IMR-90 (cell line): ENCODE data around the gene POFUT1. TPM values are rescaled to one million over a fixed set of nuclear protein-coding genes. Genes with fewer than 3 reads are reported as not detected.

Experiments
- ATAC-seq: fragments of 200-7000 bp; cut with Tn5 transposase; 2 replicates; pipeline ENCODE4 v1.9.1; 2020; ENCODE audit warnings: low read depth, mild to moderate bottlenecking, moderate library complexity
- BruUV-seq: library from RNA; stranded (reverse); fragments of 400-500 nt; replicated peaks from 2 replicates; lab custom pipeline; 2021; lab: Mats Ljungman, UMichigan
- CTCF ChIA-PET: fragments of 300-600 bp; formaldehyde crosslinking; extraction: SDS; loops from one replicate; lab custom pipeline; 2021; ENCODE audit warnings: antibody characterized with exemption; lab: Yijun Ruan, JAX
- POLR2A ChIA-PET: fragments of 300-600 bp; sonication (Branson Sonifier 250); formaldehyde crosslinking; loops from one replicate; lab custom pipeline; 2022; ENCODE audit warnings: antibody characterized with exemption; ENCODE audit not compliant: unreplicated experiment; lab: Charles Lee
- DNase-seq: peaks from one replicate; pipeline ENCODE4 v3.0.0; 2013
- H2AFZ ChIP-seq: replicated peaks from 2 replicates; pipeline ENCODE3; 2013; ENCODE audit warnings: low read length, mild to moderate bottlenecking; ENCODE audit not compliant: poor library complexity
- H2AK5ac ChIP-seq: 2 replicates; pipeline ENCODE4 v1.6.1; 2013; ENCODE audit warnings: low read depth, low read length, inconsistent platforms
- H2AK9ac ChIP-seq: replicated peaks from 2 replicates; pipeline ENCODE3; 2013; ENCODE audit warnings: mild to moderate bottlenecking, low read depth, low read length, moderate library complexity; ENCODE audit not compliant: poor library complexity
- H2BK120ac ChIP-seq: 2 replicates; pipeline ENCODE4 v1.6.1; 2013; ENCODE audit warnings: low read depth, low read length, inconsistent platforms
- H2BK15ac ChIP-seq: 3 replicates; pipeline ENCODE4 v1.6.1; 2013; ENCODE audit warnings: low read depth, low read length, inconsistent platforms
- H2BK20ac ChIP-seq: 2 replicates; pipeline ENCODE4 v1.6.1; 2013; ENCODE audit warnings: low read depth, mild to moderate bottlenecking, inconsistent platforms, low read length, moderate library complexity
- H2BK5ac ChIP-seq: 2 replicates; pipeline ENCODE4 v1.6.1; 2013; ENCODE audit warnings: mild to moderate bottlenecking, low read depth, low read length, inconsistent platforms; ENCODE audit not compliant: poor library complexity, severe bottlenecking
- H3K14ac ChIP-seq: replicated peaks from 2 replicates; pipeline ENCODE4 v1.6.1; 2013; ENCODE audit warnings: low read depth, low read length, inconsistent platforms
- H3K18ac ChIP-seq: 2 replicates; pipeline ENCODE4 v1.6.1; 2013; ENCODE audit warnings: low read depth, low read length, control low read depth
- H3K23ac ChIP-seq: 2 replicates; pipeline ENCODE4 v1.6.1; 2013; ENCODE audit warnings: low read depth, low read length, inconsistent platforms
- H3K27ac ChIP-seq: 2 replicates; pipeline ENCODE4 v1.5.1; 2013; ENCODE audit warnings: mild to moderate bottlenecking, control low read depth, low read length; ENCODE audit not compliant: insufficient read depth
- H3K27me3 ChIP-seq: 2 replicates; pipeline ENCODE4 v1.6.1; 2013; ENCODE audit warnings: low read length; ENCODE audit not compliant: control insufficient read depth, insufficient read depth
- H3K36me3 ChIP-seq: 2 replicates; pipeline ENCODE4 v1.6.1; 2013; ENCODE audit warnings: low read length, mixed read lengths; ENCODE audit not compliant: control insufficient read depth, insufficient read depth
- H3K4ac ChIP-seq: 2 replicates; pipeline ENCODE4 v1.6.1; 2013; ENCODE audit warnings: low read depth, low read length, inconsistent platforms
- H3K4me1 ChIP-seq: 2 replicates; pipeline ENCODE4 v1.6.1; 2013; ENCODE audit warnings: low read length, mixed read lengths; ENCODE audit not compliant: control insufficient read depth, insufficient read depth
- H3K4me2 ChIP-seq: 2 replicates; pipeline ENCODE4 v1.6.1; 2013; ENCODE audit warnings: low read depth, mild to moderate bottlenecking, control low read depth, low read length, moderate library complexity
- H3K4me3 ChIP-seq: 2 replicates; pipeline ENCODE4 v1.5.1; 2013; ENCODE audit warnings: low read depth, mild to moderate bottlenecking, control low read depth, low read length, moderate library complexity; ENCODE audit not compliant: insufficient read depth
- H3K56ac ChIP-seq: 2 replicates; pipeline ENCODE4 v1.6.1; 2013; ENCODE audit warnings: low read length, inconsistent platforms; ENCODE audit not compliant: insufficient read depth; ENCODE audit errors: extremely low read depth
- H3K79me1 ChIP-seq, 2 experiments: 2 replicates each; pipeline ENCODE4 v1.6.1; 2013; ENCODE audit warnings: low read length in 2 of 2, inconsistent platforms in 1 of 2, low read depth in 1 of 2
- H3K9ac ChIP-seq: 2 replicates; pipeline ENCODE4 v1.6.1; 2013; ENCODE audit warnings: low read depth, low read length, control low read depth
- H3K9me1 ChIP-seq: 2 replicates; pipeline ENCODE4 v1.6.1; 2013; ENCODE audit warnings: low read length, inconsistent platforms; ENCODE audit not compliant: insufficient read depth
- H3K9me3 ChIP-seq: 2 replicates; pipeline ENCODE4 v1.6.1; 2013; ENCODE audit warnings: low read length; ENCODE audit not compliant: control insufficient read depth, insufficient read depth
- H4K20me1 ChIP-seq: 2 replicates; pipeline ENCODE4 v1.6.1; 2013; ENCODE audit warnings: low read length, inconsistent platforms; ENCODE audit not compliant: insufficient read depth
- H4K5ac ChIP-seq: 2 replicates; pipeline ENCODE4 v1.6.1; 2013; ENCODE audit warnings: mild to moderate bottlenecking, low read depth, low read length, control low read depth
- H4K8ac ChIP-seq, 2 experiments: 2 replicates each; pipeline ENCODE4 v1.6.1; 2013; ENCODE audit warnings: low read depth in 2 of 2, low read length in 2 of 2, control low read depth in 1 of 2, inconsistent platforms in 1 of 2
- H4K91ac ChIP-seq: 2 replicates; pipeline ENCODE4 v1.6.1; 2013; ENCODE audit warnings: low read depth, low read length, inconsistent platforms; ENCODE audit not compliant: insufficient read depth
- BHLHE40 ChIP-seq: fragments of 150-350 bp; IDR thresholded peaks from 2 replicates; pipeline ENCODE4 v1.6.1; 2016; ENCODE audit warnings: mild to moderate bottlenecking, low read depth, low read length
- CTCF ChIP-seq: conservative IDR thresholded peaks from 2 replicates; pipeline ENCODE4 v1.5.1; 2012; ENCODE audit warnings: mild to moderate bottlenecking, low read depth, low read length, improper control_type of control experiment
- ELK1 ChIP-seq: fragments of 150-350 bp; IDR thresholded peaks from 2 replicates; pipeline ENCODE4 v1.6.1; 2016; ENCODE audit warnings: low read depth, mild to moderate bottlenecking, low read length, moderate library complexity, borderline replicate concordance
- FOS ChIP-seq: fragments of 150-350 bp; IDR thresholded peaks from 2 replicates; pipeline ENCODE4 v1.6.1; 2016; ENCODE audit warnings: low read depth, low read length
- MAZ ChIP-seq: IDR thresholded peaks from 2 replicates; pipeline ENCODE4 v1.6.1; 2012; ENCODE audit warnings: low read depth, mild to moderate bottlenecking, low read length, improper control_type of control experiment, moderate library complexity, borderline replicate concordance
- MXI1 ChIP-seq: IDR thresholded peaks from 2 replicates; pipeline ENCODE4 v1.6.1; 2012; ENCODE audit warnings: low read depth, mild to moderate bottlenecking, low read length, moderate library complexity, borderline replicate concordance
- NFE2L2 ChIP-seq: fragments of 150-350 bp; IDR thresholded peaks from 2 replicates; pipeline ENCODE4 v1.6.1; 2016; ENCODE audit warnings: low read depth, mild to moderate bottlenecking, low read length
- POLR2A ChIP-seq: IDR thresholded peaks from 2 replicates; pipeline ENCODE4 v1.6.1; 2012; ENCODE audit warnings: mild to moderate bottlenecking, low read depth, low read length
- RAD21 ChIP-seq: IDR thresholded peaks from 2 replicates; pipeline ENCODE4 v1.6.1; 2012; ENCODE audit warnings: low read length, improper control_type of control experiment
- RCOR1 ChIP-seq: IDR thresholded peaks from 2 replicates; pipeline ENCODE4 v1.6.1; 2012; ENCODE audit warnings: mild to moderate bottlenecking, low read length, improper control_type of control experiment; ENCODE audit not compliant: insufficient replicate concordance
- RFX5 ChIP-seq: IDR thresholded peaks from 2 replicates; pipeline ENCODE4 v1.8.0; 2012; ENCODE audit warnings: low read depth, mild to moderate bottlenecking, low read length, moderate library complexity
- SMC3 ChIP-seq: fragments of 150-350 bp; IDR thresholded peaks from 2 replicates; pipeline ENCODE4 v1.6.1; 2016; ENCODE audit warnings: low read depth, mild to moderate bottlenecking, antibody characterized with exemption, low read length, moderate library complexity
- WGBS, 2 experiments: methylation state at CpG; one replicate each; pipeline versions ENCODE4 v1.1.5 to v1.1.7; 2013; ENCODE audit warnings: missing lambda C conversion rate in 2 of 2; ENCODE audit not compliant: insufficient read length in 1 of 2; ENCODE audit errors: extremely low coverage in 2 of 2; 5-methylcytosine and 5-hydroxymethylcytosine counted together
- dilution Hi-C: fragments of 300-500 bp; cut with HindIII; formaldehyde crosslinking; loops from one replicate; pipeline ENCODE4 v1.14.3; 2018; ENCODE audit warnings: low sequenced_read_pairs; ENCODE audit not compliant: unreplicated experiment
- in situ Hi-C: fragments of 300-500 bp; cut with MboI; formaldehyde crosslinking; loops from 3 replicates; pipeline ENCODE4 v1.14.3; 2019; ENCODE audit warnings: low sequenced_read_pairs, inconsistent platforms, mixed read lengths
- intact Hi-C: fragments of 100-400 bp; cut with micrococcal nuclease; formaldehyde crosslinking; loops from 2 replicates; pipeline ENCODE4 v1.10.0; 2022
- polyA plus RNA-seq, 3 experiments: library from polyadenylated mRNA; depleted of rRNA; stranded (reverse); fragments of >200 nt; gene quantifications; 2 replicates each; pipeline ENCODE4 v1.2.3, GENCODE V29; 2012; ENCODE audit warnings: low replicate concordance in 1 of 3
- total RNA-seq: library from RNA; depleted of rRNA; stranded (reverse); fragments of >200 nt; gene quantifications from 2 replicates; pipeline ENCODE4 v1.2.3, GENCODE V29; 2012

POFUT1 gene
- total and polyA plus RNA-seq, 2 of the 4 experiments (the other 2 are of a cell fraction) = 25.5 to 41.1 TPM

GRCh38 chr20:32204205-32205109 lies 3.2 kb upstream of the POFUT1 start:
- BruUV-seq = no TSS peak
- POLR2A ChIA-PET = no interaction called here

More at GRCh38 chr20:32204205-32205109, 3.2 kb upstream of the POFUT1 start:
- no peak for DNase-seq
- Histone ChIP-seq H3K4me2 (no peak overlapping the region), H2AK9ac (no peak overlapping the region), H3K27me3 (no peaks in the 10 kb centered on the region), H4K20me1 (peaks cover 47% of the 10 kb centered on the region), H2AFZ (no peak overlapping the region), H3K23ac (peak overlapping the region; percentile 23; the same call in 1 of the 2 replicates), H2BK5ac (no peak overlapping the region), H3K36me3 (peaks cover 21% of the 10 kb centered on the region), H3K4ac (no peak overlapping the region), H3K4me1 (peaks cover 22% of the 10 kb centered on the region), H3K79me1 (peaks cover 67 to 92% of the 10 kb centered on the region in 2 experiments), H2BK20ac (no peak overlapping the region), H2BK120ac (no peak overlapping the region), H3K9ac (no peak overlapping the region), H3K4me3 (no peak overlapping the region), H2BK15ac (no peak overlapping the region), H2AK5ac (no peak overlapping the region), H3K9me3 (no peaks in the 10 kb centered on the region), H3K27ac (no peak overlapping the region), H4K5ac (no peak overlapping the region), H3K18ac (no peak overlapping the region), H3K14ac (no peak overlapping the region), H3K56ac (no peak overlapping the region), H3K9me1 (peaks cover 28% of the 10 kb centered on the region), H4K8ac (no peak overlapping the region), H4K91ac (no peak overlapping the region)
- in situ Hi-C loops = no loop called here
- TF ChIP-seq SMC3 (no peak), MAZ (no peak), POLR2A (no peak), RCOR1 (no peak), CTCF (no peak), RFX5 (no peak), BHLHE40 (no peak), RAD21 (no peak), NFE2L2 (no peak), MXI1 (no peak), ELK1 (no peak), FOS (no peak)
- CTCF ChIA-PET = interaction anchor here (0.5 kb wide), 1 partner anchor 67 kb away, joined by 7 read pairs; no protein-coding TSS in a partner anchor
- intact Hi-C loops = loop anchor here (5.0 kb wide), 1 partner anchor 382 kb away; no protein-coding TSS in a partner anchor
- WGBS, 2 experiments = no CpG with 5 or more reads among the region's 4 CpGs
- dilution Hi-C loops = no loop called here
- no peak for ATAC-seq
